Activated CD4-positive, alpha-beta T cell treated with anti-CD3 and anti-CD28 coated beads, Interleukin-2, amount 10 ng/mL, durations not matched to agents 7 days and 5 days (primary cell): ENCODE data around the gene GPC6. TPM values are rescaled to one million over a fixed set of nuclear protein-coding genes. Genes with fewer than 3 reads are reported as not detected.
"Not testable (repeated sequence)": the region's sequence is repeated elsewhere in the genome, so short reads cannot be mapped to it uniquely, and the experiment has no call there.

ENCODE experiments used
- CTCF ChIA-PET: fragments of 350-600 bp; sonication (Branson Sonifier 250); formaldehyde crosslinking; loops from one replicate; lab custom pipeline; 2021; ENCODE audit warnings: antibody characterized with exemption; lab: Charles Lee
- POLR2A ChIA-PET: fragments of 350-600 bp; sonication (Branson Sonifier 250); formaldehyde crosslinking; loops from one replicate; lab custom pipeline; 2021; ENCODE audit warnings: antibody characterized with exemption; lab: Charles Lee
- DNase-seq: peaks from one replicate; pipeline ENCODE4 v3.0.0-alpha.2; 2020
- H3K27ac Mint-ChIP-seq: one replicate; pipeline ENCODE4 v1.8.0; 2021; ENCODE audit warnings: mild to moderate bottlenecking, moderate library complexity, mixed read lengths
- H3K27me3 Mint-ChIP-seq: one replicate; pipeline ENCODE4 v1.8.0; 2021; ENCODE audit warnings: mixed read lengths
- H3K36me3 Mint-ChIP-seq: one replicate; pipeline ENCODE4 v1.8.0; 2021; ENCODE audit warnings: low read depth, mixed read lengths
- H3K4me1 Mint-ChIP-seq: one replicate; pipeline ENCODE4 v1.8.0; 2021; ENCODE audit warnings: mixed read lengths
- H3K4me3 Mint-ChIP-seq: one replicate; pipeline ENCODE4 v1.8.0; 2021; ENCODE audit warnings: mild to moderate bottlenecking, moderate library complexity, mixed read lengths
- H3K9me3 Mint-ChIP-seq: one replicate; pipeline ENCODE4 v1.8.0; 2021; ENCODE audit warnings: mixed read lengths
- total RNA-seq, 2 experiments: library from RNA; stranded (reverse); gene quantifications; one replicate each; pipeline ENCODE4 v1.2.3, GENCODE V29; 2021

The GPC6 gene
- total RNA-seq, 2 experiments from 2014 or later: not detected

- no peak overlapping the region for H3K4me3 Mint-ChIP-seq
- POLR2A ChIA-PET: no interaction called here
- no peak overlapping the region for H3K27ac Mint-ChIP-seq
These were observed 240.6 kb downstream of the GPC6 start for GRCh38 chr13:93467175-93467574.

GRCh38 chr13:93468433-93468832 is 241.8 kb downstream of the GPC6 start:
- ChIA-PET POLR2A (no interaction called here), CTCF (no interaction called here)
- Mint-ChIP-seq H3K27ac (no peak overlapping the region), H3K9me3 (peaks cover 9% of the 10 kb centered on the region), H3K4me1 (no peaks in the 10 kb centered on the region), H3K36me3 (no peaks in the 10 kb centered on the region), H3K27me3 (no peaks in the 10 kb centered on the region), H3K4me3 (no peak overlapping the region)
- no peak for DNase-seq

More at GRCh38 chr13:93467175-93467574, 240.6 kb downstream of the GPC6 start:
- CTCF ChIA-PET: no interaction called here
- no peaks in the 10 kb centered on the region for H3K36me3 Mint-ChIP-seq
- H3K4me1 Mint-ChIP-seq: no peaks in the 10 kb centered on the region
- peaks cover 9% of the 10 kb centered on the region for H3K9me3 Mint-ChIP-seq
- no peak for DNase-seq
- H3K27me3 Mint-ChIP-seq: no peaks in the 10 kb centered on the region

GRCh38 chr13:93472296-93472695 is 245.7 kb downstream of the GPC6 start:
- H3K4me1 Mint-ChIP-seq: no peaks in the 10 kb centered on the region
- H3K4me3 Mint-ChIP-seq: no peak overlapping the region
- H3K9me3 Mint-ChIP-seq: peaks cover 11% of the 10 kb centered on the region
- H3K27me3 Mint-ChIP-seq: no peaks in the 10 kb centered on the region
- ChIA-PET POLR2A (no interaction called here), CTCF (no interaction called here)
- DNase-seq: no peak
- no peaks in the 10 kb centered on the region for H3K36me3 Mint-ChIP-seq
- H3K27ac Mint-ChIP-seq: no peak overlapping the region

GRCh38 chr13:93472814-93473296 is 246.2 kb downstream of the GPC6 start:
- ChIA-PET POLR2A (no interaction called here), CTCF (no interaction called here)
- Mint-ChIP-seq H3K9me3 (peaks cover 11% of the 10 kb centered on the region), H3K36me3 (no peaks in the 10 kb centered on the region), H3K4me3 (no peak overlapping the region), H3K4me1 (no peaks in the 10 kb centered on the region), H3K27ac (no peak overlapping the region), H3K27me3 (no peaks in the 10 kb centered on the region)
- DNase-seq: no peak

- Mint-ChIP-seq H3K4me3 (no peak overlapping the region), H3K4me1 (no peaks in the 10 kb centered on the region), H3K9me3 (peaks cover 11% of the 10 kb centered on the region), H3K36me3 (no peaks in the 10 kb centered on the region), H3K27me3 (no peaks in the 10 kb centered on the region), H3K27ac (no peak overlapping the region)
- ChIA-PET POLR2A (no interaction called here), CTCF (no interaction called here)
- DNase-seq: no peak
These were observed 247.0 kb downstream of the GPC6 start for GRCh38 chr13:93473441-93474270.

GRCh38 chr13:93476175-93476574 is 249.6 kb downstream of the GPC6 start:
- Mint-ChIP-seq H3K9me3 (peaks cover 9% of the 10 kb centered on the region), H3K27me3 (no peaks in the 10 kb centered on the region), H3K4me1 (no peaks in the 10 kb centered on the region), H3K4me3 (no peak overlapping the region), H3K36me3 (no peaks in the 10 kb centered on the region), H3K27ac (no peak overlapping the region)
- ChIA-PET CTCF (no interaction called here), POLR2A (no interaction called here)
- no peak for DNase-seq

GRCh38 chr13:93477238-93477637 is 250.6 kb downstream of the GPC6 start:
- ChIA-PET POLR2A (no interaction called here), CTCF (no interaction called here)
- Mint-ChIP-seq H3K27ac (no peak overlapping the region), H3K27me3 (no peaks in the 10 kb centered on the region), H3K9me3 (peaks cover 4% of the 10 kb centered on the region), H3K4me1 (no peaks in the 10 kb centered on the region), H3K36me3 (no peaks in the 10 kb centered on the region), H3K4me3 (no peak overlapping the region)
- DNase-seq: no peak

- Mint-ChIP-seq H3K4me3 (no peak overlapping the region), H3K27ac (no peak overlapping the region), H3K36me3 (no peaks in the 10 kb centered on the region), H3K9me3 (no peaks in the 10 kb centered on the region), H3K4me1 (no peaks in the 10 kb centered on the region), H3K27me3 (no peaks in the 10 kb centered on the region)
- POLR2A ChIA-PET: no interaction called here
- CTCF ChIA-PET: no interaction called here
- DNase-seq: no peak
These were observed 254.0 kb downstream of the GPC6 start for GRCh38 chr13:93480553-93481106.

- H3K36me3 Mint-ChIP-seq, H3K4me3 Mint-ChIP-seq, DNase-seq, POLR2A ChIA-PET, H3K4me1 Mint-ChIP-seq, H3K27ac Mint-ChIP-seq, H3K27me3 Mint-ChIP-seq, CTCF ChIA-PET, H3K9me3 Mint-ChIP-seq: not testable (repeated sequence)
These were observed 269.5 kb downstream of the GPC6 start for GRCh38 chr13:93496117-93496516.

GRCh38 chr13:93496985-93497673 is 270.5 kb downstream of the GPC6 start:
- CTCF ChIA-PET: no interaction called here
- H3K9me3 Mint-ChIP-seq: peaks cover 7% of the 10 kb centered on the region
- POLR2A ChIA-PET: no interaction called here

GRCh38 chr13:93499991-93500390 is 273.4 kb downstream of the GPC6 start:
- Mint-ChIP-seq H3K4me1 (no peaks in the 10 kb centered on the region), H3K36me3 (no peaks in the 10 kb centered on the region), H3K27me3 (no peaks in the 10 kb centered on the region), H3K9me3 (peaks cover 5% of the 10 kb centered on the region), H3K27ac (no peak overlapping the region), H3K4me3 (no peak overlapping the region)
- DNase-seq: no peak
- POLR2A ChIA-PET: no interaction called here
- CTCF ChIA-PET: interaction anchor here (0.5 to 0.6 kb wide), 2 partner anchors 124 to 599 kb away, joined by 3 to 4 read pairs; no protein-coding TSS in a partner anchor

More at GRCh38 chr13:93496985-93497673, 270.5 kb downstream of the GPC6 start:
- H3K4me3 Mint-ChIP-seq: no peak overlapping the region
- no peak for DNase-seq
- H3K36me3 Mint-ChIP-seq: no peaks in the 10 kb centered on the region
- H3K4me1 Mint-ChIP-seq: no peaks in the 10 kb centered on the region
- H3K27me3 Mint-ChIP-seq: no peaks in the 10 kb centered on the region
- no peak overlapping the region for H3K27ac Mint-ChIP-seq

GRCh38 chr13:93502071-93502470 is 275.5 kb downstream of the GPC6 start:
- Mint-ChIP-seq H3K4me1 (no peaks in the 10 kb centered on the region), H3K4me3 (no peak overlapping the region), H3K27me3 (no peaks in the 10 kb centered on the region), H3K36me3 (no peaks in the 10 kb centered on the region), H3K27ac (no peak overlapping the region), H3K9me3 (peaks cover 5% of the 10 kb centered on the region)
- ChIA-PET CTCF (no interaction called here), POLR2A (no interaction called here)
- no peak for DNase-seq

GRCh38 chr13:93502987-93503615 is 276.5 kb downstream of the GPC6 start:
- POLR2A ChIA-PET: no interaction called here

More at GRCh38 chr13:93502987-93503615, 276.5 kb downstream of the GPC6 start:
- H3K9me3 Mint-ChIP-seq: peaks cover 4% of the 10 kb centered on the region
- no peak for DNase-seq
- no peak overlapping the region for H3K4me3 Mint-ChIP-seq
- H3K36me3 Mint-ChIP-seq: no peaks in the 10 kb centered on the region
- CTCF ChIA-PET: no interaction called here
- no peak overlapping the region for H3K27ac Mint-ChIP-seq
- no peaks in the 10 kb centered on the region for H3K4me1 Mint-ChIP-seq
- no peaks in the 10 kb centered on the region for H3K27me3 Mint-ChIP-seq
